Glutamatergic neuron (in vitro differentiated cells): ENCODE results near the gene ZFAND3. TPM values are rescaled to one million over a fixed set of nuclear protein-coding genes. Genes with fewer than 3 reads are reported as not detected.

Source experiments
- DNase-seq: peaks from one replicate; pipeline ENCODE4 v3.0.0; 2022
- H3K27ac Mint-ChIP-seq: one replicate; pipeline ENCODE4 v1.8.0; 2020; ENCODE audit warnings: mild to moderate bottlenecking, mixed read lengths, inconsistent platforms; ENCODE audit not compliant: unreplicated experiment
- H3K27me3 Mint-ChIP-seq: one replicate; pipeline ENCODE4 v1.8.0; 2020; ENCODE audit warnings: mild to moderate bottlenecking, moderate library complexity, mixed read lengths, inconsistent platforms; ENCODE audit not compliant: unreplicated experiment
- H3K36me3 Mint-ChIP-seq: one replicate; pipeline ENCODE4 v1.8.0; 2020; ENCODE audit warnings: mild to moderate bottlenecking, mixed read lengths, inconsistent platforms; ENCODE audit not compliant: unreplicated experiment
- H3K4me1 Mint-ChIP-seq: one replicate; pipeline ENCODE4 v1.8.0; 2020; ENCODE audit warnings: mild to moderate bottlenecking, low read depth, mixed read lengths, inconsistent platforms; ENCODE audit not compliant: unreplicated experiment
- H3K4me3 Mint-ChIP-seq: one replicate; pipeline ENCODE4 v1.8.0; 2020; ENCODE audit warnings: mild to moderate bottlenecking, mixed read lengths, inconsistent platforms; ENCODE audit not compliant: unreplicated experiment
- H3K9me3 Mint-ChIP-seq: one replicate; pipeline ENCODE4 v1.8.0; 2020; ENCODE audit warnings: mild to moderate bottlenecking, moderate library complexity, mixed read lengths, inconsistent platforms; ENCODE audit not compliant: unreplicated experiment
- total RNA-seq: library from RNA; stranded (reverse); fragmentation: NEBNext Ultra II Directional; extraction: Animal tissue kit (Norgen Biotek cat#: 25700); gene quantifications from one replicate; pipeline ENCODE4 v1.2.1, GENCODE V29; 2021; ENCODE audit not compliant: unreplicated experiment
- TF ChIP-seq, protein P1 (sequence below): fragments of 200-600 bp; sonication (generic); IDR thresholded peaks from one replicate; pipeline ENCODE4 v1.5.0; 2021; ENCODE audit not compliant: partially characterized antibody, unreplicated experiment

The ZFAND3 gene
- total RNA-seq, 1 donor from 2014 or later, result 115 TPM

DNA sequence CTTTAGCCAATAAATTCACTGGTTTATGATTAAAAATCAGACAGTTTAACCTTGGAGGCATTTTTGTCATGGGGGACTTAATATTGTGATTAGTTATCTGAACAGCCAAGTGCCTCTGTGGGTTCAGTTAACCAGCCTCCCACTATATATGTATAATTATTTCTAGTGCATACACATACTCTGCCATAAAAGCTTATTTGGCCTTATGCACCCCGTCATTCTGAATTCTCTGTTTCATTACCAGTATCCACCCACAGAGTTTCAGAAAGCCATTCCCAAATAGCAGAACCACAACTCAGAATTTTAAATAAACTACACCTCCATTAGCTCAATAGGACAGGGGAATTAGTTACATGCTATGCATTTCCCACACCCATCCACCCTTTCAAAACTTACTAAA, 279.7 kb downstream of the ZFAND3 start:
- Mint-ChIP-seq H3K27ac (no peak overlapping the region), H3K9me3 (peaks cover 2% of the 10 kb centered on the region), H3K4me1 (no peaks in the 10 kb centered on the region), H3K36me3 (peaks cover 4% of the 10 kb centered on the region), H3K27me3 (no peaks in the 10 kb centered on the region), H3K4me3 (no peak overlapping the region)
- DNase-seq, result no peak
- TF ChIP-seq, protein P1, sequence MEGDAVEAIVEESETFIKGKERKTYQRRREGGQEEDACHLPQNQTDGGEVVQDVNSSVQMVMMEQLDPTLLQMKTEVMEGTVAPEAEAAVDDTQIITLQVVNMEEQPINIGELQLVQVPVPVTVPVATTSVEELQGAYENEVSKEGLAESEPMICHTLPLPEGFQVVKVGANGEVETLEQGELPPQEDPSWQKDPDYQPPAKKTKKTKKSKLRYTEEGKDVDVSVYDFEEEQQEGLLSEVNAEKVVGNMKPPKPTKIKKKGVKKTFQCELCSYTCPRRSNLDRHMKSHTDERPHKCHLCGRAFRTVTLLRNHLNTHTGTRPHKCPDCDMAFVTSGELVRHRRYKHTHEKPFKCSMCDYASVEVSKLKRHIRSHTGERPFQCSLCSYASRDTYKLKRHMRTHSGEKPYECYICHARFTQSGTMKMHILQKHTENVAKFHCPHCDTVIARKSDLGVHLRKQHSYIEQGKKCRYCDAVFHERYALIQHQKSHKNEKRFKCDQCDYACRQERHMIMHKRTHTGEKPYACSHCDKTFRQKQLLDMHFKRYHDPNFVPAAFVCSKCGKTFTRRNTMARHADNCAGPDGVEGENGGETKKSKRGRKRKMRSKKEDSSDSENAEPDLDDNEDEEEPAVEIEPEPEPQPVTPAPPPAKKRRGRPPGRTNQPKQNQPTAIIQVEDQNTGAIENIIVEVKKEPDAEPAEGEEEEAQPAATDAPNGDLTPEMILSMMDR, result no peak

DNA sequence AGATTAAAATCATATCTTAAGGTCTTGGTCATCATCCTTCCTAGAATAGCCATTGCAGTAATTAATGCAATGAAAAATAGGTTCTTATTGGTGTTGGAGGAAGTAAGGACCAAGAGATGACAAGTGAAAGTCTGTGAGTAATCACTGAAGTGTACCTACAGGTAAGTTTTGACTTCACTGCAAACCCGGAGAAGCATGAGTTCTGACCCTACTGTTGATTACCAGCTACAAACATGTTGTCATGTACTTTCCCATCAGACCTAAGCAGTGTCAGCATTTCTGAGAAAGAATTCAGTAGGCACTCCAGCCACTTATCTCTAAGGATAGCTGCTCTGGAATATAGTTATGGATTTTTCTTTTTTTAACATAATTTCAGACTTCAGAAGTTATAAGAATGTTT, 280.9 kb downstream of the ZFAND3 start:
- Mint-ChIP-seq H3K4me1 (no peaks in the 10 kb centered on the region), H3K9me3 (peaks cover 2% of the 10 kb centered on the region), H3K36me3 (peaks cover 4% of the 10 kb centered on the region), H3K4me3 (no peak overlapping the region), H3K27ac (no peak overlapping the region), H3K27me3 (no peaks in the 10 kb centered on the region)
- TF ChIP-seq, protein P1, result no peak
- no peak for DNase-seq

DNA sequence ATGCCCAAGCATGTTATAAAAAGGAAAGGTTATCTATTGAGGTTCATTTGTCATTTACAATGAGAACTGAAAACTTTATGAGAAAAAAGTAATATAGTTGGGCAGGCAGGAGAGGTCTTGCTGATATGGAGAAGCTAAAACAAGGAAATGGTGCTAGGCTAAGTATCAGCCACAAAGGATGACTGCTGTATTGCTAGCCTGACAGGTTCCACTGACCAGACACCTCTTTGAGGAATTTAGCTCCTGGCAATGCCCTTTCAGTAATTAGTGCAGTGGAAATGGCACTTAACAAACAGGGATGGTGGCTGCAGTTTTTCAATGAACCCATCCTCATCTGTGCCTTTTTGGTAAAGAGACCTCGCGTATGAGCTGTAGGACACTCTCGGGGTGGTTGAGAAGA, 284.4 kb downstream of the ZFAND3 start:
- Mint-ChIP-seq H3K36me3 (peaks cover 4% of the 10 kb centered on the region), H3K27ac (no peak overlapping the region), H3K4me1 (no peaks in the 10 kb centered on the region), H3K4me3 (no peak overlapping the region), H3K9me3 (peaks cover 2% of the 10 kb centered on the region), H3K27me3 (no peaks in the 10 kb centered on the region)
- no peak for DNase-seq
- TF ChIP-seq, protein P1, result no peak

DNA sequence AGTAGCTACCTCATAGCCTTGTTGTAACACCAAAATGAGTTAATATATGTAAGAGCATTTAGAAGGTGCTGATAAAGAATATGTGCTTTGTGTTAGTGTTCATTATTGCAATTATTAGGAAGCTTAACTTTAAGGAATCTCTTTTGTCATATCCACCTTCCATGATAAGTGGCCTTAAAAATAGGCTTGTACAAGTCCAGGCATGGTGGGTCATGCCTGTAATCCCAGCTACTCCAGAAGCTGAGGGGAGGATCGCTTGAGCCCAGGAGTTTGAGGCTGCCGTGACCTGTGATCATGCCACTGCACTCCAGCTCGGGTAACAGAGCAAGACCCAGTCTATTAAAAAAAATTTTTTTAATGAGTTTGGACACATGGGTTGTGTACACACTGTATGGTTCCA, 285.5 kb downstream of the ZFAND3 start:
- peaks cover 4% of the 10 kb centered on the region for H3K36me3 Mint-ChIP-seq
- H3K9me3 Mint-ChIP-seq, result peaks cover 2% of the 10 kb centered on the region
- TF ChIP-seq, protein P1, result no peak
- no peaks in the 10 kb centered on the region for H3K27me3 Mint-ChIP-seq
- H3K4me3 Mint-ChIP-seq, result no peak overlapping the region
- no peak for DNase-seq
- no peak overlapping the region for H3K27ac Mint-ChIP-seq
- H3K4me1 Mint-ChIP-seq, result peaks cover 5% of the 10 kb centered on the region

DNA sequence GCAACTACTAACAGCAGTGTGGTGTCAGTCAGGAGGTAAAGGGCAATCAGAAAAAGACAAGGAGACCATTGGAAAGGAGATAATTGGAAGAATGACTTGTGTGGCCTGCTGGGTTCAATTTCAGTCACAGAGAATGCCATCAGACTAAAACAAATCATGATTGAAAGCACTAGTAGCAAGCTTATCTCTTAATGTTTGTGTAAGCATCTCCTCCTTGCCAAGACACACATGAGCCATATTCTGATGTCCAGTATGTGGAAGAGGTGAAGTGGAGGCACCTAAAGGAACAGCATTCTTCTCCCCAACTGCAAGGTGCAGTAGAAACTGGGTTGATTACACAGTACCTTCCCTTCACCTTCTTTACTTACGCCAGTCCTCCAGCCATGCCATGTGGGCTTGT, 287.5 kb downstream of the ZFAND3 start:
- no peak overlapping the region for H3K4me3 Mint-ChIP-seq
- peaks cover 1% of the 10 kb centered on the region for H3K36me3 Mint-ChIP-seq
- H3K9me3 Mint-ChIP-seq, result peaks cover 3% of the 10 kb centered on the region
- H3K27me3 Mint-ChIP-seq, result no peaks in the 10 kb centered on the region
- TF ChIP-seq, protein P1, result no peak
- peaks cover 20% of the 10 kb centered on the region for H3K4me1 Mint-ChIP-seq
- no peak overlapping the region for H3K27ac Mint-ChIP-seq
- no peak for DNase-seq
